Measurements from ENCODE around the gene SYTL4.
A peak's percentile ranks its signal among the peaks of the same experiment; 100 is the strongest.

The SYTL4 gene

DNA sequence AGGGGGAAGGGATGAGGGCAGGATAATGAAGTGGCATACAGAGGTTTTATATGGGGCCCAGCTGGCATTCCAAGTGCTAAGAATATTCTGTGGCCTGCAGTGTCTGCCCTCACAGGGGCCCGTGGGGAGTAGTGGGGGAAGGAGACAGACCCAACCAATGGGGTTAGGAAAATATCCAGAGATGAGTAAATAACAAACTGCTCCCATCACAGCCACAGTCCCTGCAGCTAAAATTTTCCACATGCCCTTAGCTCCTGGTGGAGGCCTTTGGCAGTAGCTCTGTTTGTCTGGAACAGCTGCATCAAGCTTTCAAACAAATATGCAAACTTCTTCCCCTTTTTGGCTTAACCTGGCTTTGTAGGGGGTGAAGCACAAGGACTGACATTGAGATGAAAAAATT is 84.8 kb downstream of the SYTL4 start:
- no peak for DNase-seq

DNA sequence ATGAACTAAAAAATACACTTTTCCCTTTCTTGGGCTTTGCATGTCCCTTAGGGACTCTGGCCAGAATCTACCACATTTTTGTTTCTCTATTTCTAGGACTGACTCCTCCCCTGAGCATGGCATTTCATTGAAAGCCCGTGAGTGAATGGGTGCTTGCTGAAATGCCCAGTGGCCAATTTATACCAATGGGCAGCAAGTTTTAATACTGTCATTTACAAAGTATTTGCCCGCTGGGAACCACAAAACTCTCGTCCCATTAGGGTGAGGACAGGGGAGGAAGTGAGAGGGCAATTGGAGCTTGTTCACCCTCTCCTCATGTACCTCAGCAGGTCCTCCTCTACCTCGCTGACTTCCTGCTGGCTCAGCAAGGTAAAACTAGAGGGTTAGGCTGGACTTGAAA is 86.8 kb downstream of the SYTL4 start:
- no peak for DNase-seq

DNA sequence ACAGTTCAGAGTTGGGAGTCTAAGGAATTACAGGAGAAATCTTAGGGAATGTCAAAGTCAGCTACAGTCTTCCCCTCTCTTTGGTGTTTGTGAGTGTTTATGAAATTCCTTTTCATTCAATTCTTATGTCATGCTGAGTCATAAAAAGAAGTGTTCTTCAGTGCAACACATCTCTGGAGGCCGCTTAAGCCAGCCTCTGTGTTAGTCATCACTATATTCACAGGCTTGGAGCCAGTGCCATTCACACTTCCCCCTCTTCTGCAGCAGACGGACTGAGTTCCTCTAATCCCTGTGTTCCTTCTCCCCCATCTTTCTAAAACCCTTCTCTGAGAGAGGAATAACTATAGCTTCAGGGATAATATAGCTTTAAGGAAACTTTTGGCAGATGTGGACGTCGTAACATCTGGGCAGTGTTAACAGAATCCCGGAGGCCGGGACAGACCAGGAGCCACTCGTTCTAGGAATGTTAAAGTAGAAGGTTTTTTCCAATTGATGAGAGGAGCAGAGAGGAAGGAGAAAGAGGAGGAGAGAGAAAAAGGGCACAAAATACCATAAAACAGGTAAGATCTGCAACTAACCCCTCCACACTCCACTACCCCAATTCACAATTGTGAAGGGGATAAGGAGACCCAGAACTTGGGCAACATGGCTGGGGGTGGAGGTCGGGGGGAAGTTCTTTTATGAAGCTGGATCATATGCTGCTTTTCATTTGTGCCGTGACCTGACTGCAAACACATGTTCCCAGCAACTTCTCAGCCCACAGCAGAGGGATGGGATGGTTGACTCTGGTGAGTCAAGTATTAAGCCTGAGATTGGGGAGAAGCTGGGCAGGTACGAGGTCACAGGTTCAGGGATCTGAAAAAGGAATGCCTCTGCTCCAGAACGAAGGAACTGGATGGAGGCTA is 87.7 kb downstream of the SYTL4 start, which contains the start of gene SRPX2:
SRPX2 (plus strand) TSS at position 244 of the 905 bp plus-strand sequence. CDS start 2,124 bp downstream, outside the sequence.
- peak; percentile 23 to 36 for DNase-seq

DNA sequence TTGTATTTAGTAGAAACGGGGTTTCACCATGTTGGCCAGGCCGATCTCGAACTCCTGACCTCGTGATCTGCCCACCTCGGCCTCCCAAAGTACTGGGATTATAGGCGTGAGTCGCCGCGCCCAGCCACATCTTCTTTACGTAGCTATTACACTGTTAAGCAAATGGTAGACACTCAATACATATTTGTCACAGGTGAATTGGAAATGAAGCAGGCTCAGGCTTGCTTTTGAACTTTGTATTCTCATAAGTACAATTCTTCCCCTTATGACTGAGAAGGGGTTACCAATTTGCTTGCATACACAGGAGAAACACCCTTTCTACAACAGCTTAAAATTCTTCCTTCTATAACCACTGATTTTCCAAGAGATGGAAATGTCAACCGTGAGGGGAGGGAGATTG is 88.7 kb downstream of the SYTL4 start:
- no peak for DNase-seq

DNA sequence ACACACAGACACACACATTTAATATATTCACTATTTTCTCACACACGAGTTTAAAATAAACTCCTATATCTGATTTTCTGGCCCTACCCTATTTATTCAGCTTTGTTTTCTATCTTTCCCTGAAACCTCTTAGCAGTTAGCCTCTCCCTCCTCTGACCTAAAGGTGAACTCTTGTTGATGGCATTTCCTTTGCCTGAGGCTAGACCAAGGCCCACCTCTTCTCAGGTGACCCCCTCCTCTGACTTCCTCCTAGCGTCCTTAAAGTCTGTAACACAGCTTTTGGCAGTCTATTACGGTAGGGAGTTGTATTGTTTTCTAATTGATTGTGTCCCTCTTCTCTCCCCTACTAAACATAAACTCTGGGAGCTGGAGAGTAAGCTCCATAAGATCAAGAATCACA is 89.6 kb downstream of the SYTL4 start:
- no peak for DNase-seq

DNA sequence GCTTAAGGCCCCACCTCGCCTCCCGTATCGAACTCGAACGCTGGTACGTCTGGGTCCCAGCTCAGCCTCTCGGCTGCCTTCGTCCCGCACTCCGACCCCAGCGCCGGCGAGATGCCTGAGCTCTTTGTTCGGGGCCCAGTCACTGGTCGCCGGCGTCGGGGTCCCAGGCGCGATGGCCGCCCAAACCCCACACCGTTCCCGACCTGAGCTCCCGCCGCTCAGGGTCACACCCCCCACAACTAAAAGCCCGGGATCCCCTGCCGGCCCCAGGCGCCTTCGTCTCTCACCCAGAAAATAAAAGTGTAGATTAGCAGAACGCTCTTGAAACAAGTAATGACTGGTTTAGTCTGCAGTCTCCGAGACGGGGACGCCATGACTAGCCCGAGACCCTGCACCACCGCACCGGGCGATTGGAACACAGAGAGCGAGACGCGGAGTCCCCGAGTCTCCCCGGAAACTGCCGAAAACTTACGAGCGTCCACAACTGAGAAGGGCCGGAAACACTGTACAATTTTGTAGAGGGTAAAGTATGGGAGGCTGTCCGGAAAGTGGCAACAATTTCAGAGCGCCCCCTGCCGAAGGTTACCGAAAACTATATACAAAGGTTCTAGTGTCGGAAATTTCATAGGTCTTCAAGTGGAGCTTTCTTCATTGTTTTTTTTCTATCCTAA is 95.5 kb downstream of the SYTL4 start, which contains the start of gene TSPAN6:
TSPAN6 (minus strand) TSS at position 486 of the 671 bp plus-strand sequence; CDS start at position 374, 112 bp downstream.
- DNase-seq: no peak

DNA sequence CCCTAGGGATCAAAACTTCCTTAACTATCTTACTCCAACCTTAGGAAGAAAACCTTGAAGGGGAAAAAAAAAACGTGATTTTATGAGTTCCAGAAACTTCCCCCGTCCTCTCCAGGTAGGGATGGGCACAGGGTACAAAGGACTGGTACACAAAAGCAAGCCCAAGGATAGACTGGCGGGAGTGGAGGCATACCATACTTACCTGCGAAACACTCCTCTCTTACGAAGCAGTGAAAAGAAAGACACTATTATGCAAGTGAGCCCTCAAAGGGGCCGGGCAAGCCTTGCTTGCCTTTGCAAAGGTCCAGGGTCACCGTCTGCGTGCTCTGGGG is 96.0 kb downstream of the SYTL4 start:
- no peak for DNase-seq

DNA sequence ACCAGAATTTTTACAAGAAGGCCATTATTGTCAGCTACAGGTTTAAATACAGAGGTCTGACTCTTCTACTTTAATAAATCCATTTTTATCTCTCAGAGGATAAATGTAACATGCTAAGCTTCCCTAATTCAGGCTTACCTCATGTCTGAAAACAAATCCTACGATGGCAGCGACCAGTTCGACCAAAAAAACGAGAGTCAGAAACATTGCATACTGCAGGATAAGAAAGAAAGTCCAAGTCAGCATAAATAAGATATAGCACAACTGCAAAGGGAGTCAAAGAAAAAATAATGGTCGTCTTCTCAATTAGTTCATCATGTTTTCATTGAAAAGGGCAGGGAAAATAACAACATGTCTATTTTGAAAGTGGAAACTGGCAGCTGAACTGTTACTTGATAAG is 96.9 kb downstream of the SYTL4 start:
- no peak for DNase-seq

DNA sequence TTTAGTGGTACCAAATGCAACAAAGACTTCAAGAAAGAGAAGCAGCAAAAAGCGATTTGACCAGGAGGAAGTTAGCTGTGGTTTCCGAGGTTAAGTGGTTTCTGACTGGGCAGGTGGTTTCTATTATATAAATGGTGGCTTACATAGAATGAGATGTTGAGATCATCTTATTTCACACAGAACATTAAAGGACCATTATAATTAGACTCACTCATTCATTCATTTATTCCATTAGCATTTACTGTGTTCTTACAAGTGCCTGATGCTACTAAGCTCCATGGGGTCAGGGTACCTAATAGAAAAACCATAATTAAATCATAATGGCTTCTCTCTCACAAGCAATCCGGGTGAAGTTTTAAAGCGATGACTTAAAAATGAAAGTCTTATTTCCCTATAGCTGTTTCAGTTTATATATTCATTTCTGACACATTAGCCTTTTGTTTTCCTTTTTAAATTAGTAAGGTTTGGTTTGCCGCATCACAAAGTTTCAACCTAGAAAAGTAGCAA is 105.9 kb downstream of the SYTL4 start:
- peak; percentile 3 to 9 for DNase-seq

All from Kasumi-1 (cell line).